ENCODE results near the gene DDIT3.

The DDIT3 gene

GRCh38 chr12:57479376-57480115 is 40.8 kb downstream of the DDIT3 start, which contains the start of gene ARHGAP9:
Gene ARHGAP9 (minus strand): TSS chr12:57479866. CDS start chr12:57479406, 460 bp downstream.
- Mint-ChIP-seq H3K9me3 (no peaks in the 10 kb centered on the region), H3K27ac (peak within 1 kb of the TSS; percentile 99), H3K27me3 (no peaks in the 10 kb centered on the region), H3K4me1 (ENCODE audit: low read depth) (peaks cover 67% of the 10 kb centered on the region), H3K36me3 (ENCODE audit: low read depth) (peaks cover 50% of the 10 kb centered on the region), H3K4me3 (peak within 1 kb of the TSS; percentile 91)
- DNase-seq, result peak; percentile 68

- peak overlapping the region; percentile 99 for H3K27ac Mint-ChIP-seq
- H3K27me3 Mint-ChIP-seq, result no peaks in the 10 kb centered on the region
- no peaks in the 10 kb centered on the region for H3K9me3 Mint-ChIP-seq
- no peak for DNase-seq
- peaks cover 56% of the 10 kb centered on the region for H3K36me3 Mint-ChIP-seq (ENCODE audit: low read depth)
- peak overlapping the region; percentile 91 for H3K4me3 Mint-ChIP-seq
- peaks cover 73% of the 10 kb centered on the region for H3K4me1 Mint-ChIP-seq (ENCODE audit: low read depth)
Measured at GRCh38 chr12:57479043-57479375, 41.3 kb downstream of the DDIT3 start.

- DNase-seq, result peak; percentile 72
- Mint-ChIP-seq H3K4me1 (ENCODE audit: low read depth) (peaks cover 74% of the 10 kb centered on the region), H3K4me3 (peak overlapping the region; percentile 91), H3K27me3 (no peaks in the 10 kb centered on the region), H3K9me3 (no peaks in the 10 kb centered on the region), H3K36me3 (ENCODE audit: low read depth) (peaks cover 63% of the 10 kb centered on the region), H3K27ac (peak overlapping the region; percentile 99)
Measured at GRCh38 chr12:57477710-57478681, 42.3 kb downstream of the DDIT3 start.

- peak overlapping the region; percentile 99 for H3K27ac Mint-ChIP-seq
- H3K4me3 Mint-ChIP-seq, result peak overlapping the region; percentile 91
- peak; percentile 56 for DNase-seq
- H3K9me3 Mint-ChIP-seq, result no peaks in the 10 kb centered on the region
- H3K27me3 Mint-ChIP-seq, result no peaks in the 10 kb centered on the region
- peaks cover 80% of the 10 kb centered on the region for H3K4me1 Mint-ChIP-seq (ENCODE audit: low read depth)
- peaks cover 71% of the 10 kb centered on the region for H3K36me3 Mint-ChIP-seq (ENCODE audit: low read depth)
Measured at GRCh38 chr12:57476993-57477709, 43.2 kb downstream of the DDIT3 start.

GRCh38 chr12:57476162-57476992 is 43.9 kb downstream of the DDIT3 start:
- Mint-ChIP-seq H3K36me3 (ENCODE audit: low read depth) (peaks cover 75% of the 10 kb centered on the region), H3K4me3 (peak overlapping the region; percentile 91), H3K27ac (peak overlapping the region; percentile 99), H3K4me1 (ENCODE audit: low read depth) (peaks cover 80% of the 10 kb centered on the region), H3K9me3 (no peaks in the 10 kb centered on the region), H3K27me3 (no peaks in the 10 kb centered on the region)
- DNase-seq, result peak; percentile 87

- no peaks in the 10 kb centered on the region for H3K27me3 Mint-ChIP-seq
Measured at GRCh38 chr12:57475271-57476161, 44.8 kb downstream of the DDIT3 start.

GRCh38 chr12:57474862-57475261 is 45.5 kb downstream of the DDIT3 start:
- H3K36me3 Mint-ChIP-seq (ENCODE audit: low read depth), result peaks cover 81% of the 10 kb centered on the region
- H3K4me1 Mint-ChIP-seq (ENCODE audit: low read depth), result peaks cover 68% of the 10 kb centered on the region
- H3K27me3 Mint-ChIP-seq, result no peaks in the 10 kb centered on the region
- H3K27ac Mint-ChIP-seq, result peak overlapping the region; percentile 27
- DNase-seq, result no peak
- H3K9me3 Mint-ChIP-seq, result no peaks in the 10 kb centered on the region
- peak overlapping the region; percentile 30 for H3K4me3 Mint-ChIP-seq

More at GRCh38 chr12:57475271-57476161, 44.8 kb downstream of the DDIT3 start:
- H3K36me3 Mint-ChIP-seq (ENCODE audit: low read depth), result peaks cover 81% of the 10 kb centered on the region
- H3K4me1 Mint-ChIP-seq (ENCODE audit: low read depth), result peaks cover 74% of the 10 kb centered on the region
- no peaks in the 10 kb centered on the region for H3K9me3 Mint-ChIP-seq
- no peak for DNase-seq
- H3K4me3 Mint-ChIP-seq, result peak overlapping the region; percentile 91
- H3K27ac Mint-ChIP-seq, result peak overlapping the region; percentile 99

GRCh38 chr12:57474430-57474829 is 45.9 kb downstream of the DDIT3 start:
- Mint-ChIP-seq H3K9me3 (no peaks in the 10 kb centered on the region), H3K27ac (peak overlapping the region; percentile 27), H3K4me3 (peak overlapping the region; percentile 30), H3K27me3 (no peaks in the 10 kb centered on the region), H3K4me1 (ENCODE audit: low read depth) (peaks cover 63% of the 10 kb centered on the region), H3K36me3 (ENCODE audit: low read depth) (peaks cover 81% of the 10 kb centered on the region)
- no peak for DNase-seq

GRCh38 chr12:57473886-57474285 is 46.4 kb downstream of the DDIT3 start:
- Mint-ChIP-seq H3K27ac (peak overlapping the region; percentile 27), H3K27me3 (no peaks in the 10 kb centered on the region), H3K4me3 (peak overlapping the region; percentile 30), H3K4me1 (ENCODE audit: low read depth) (peaks cover 58% of the 10 kb centered on the region), H3K9me3 (no peaks in the 10 kb centered on the region), H3K36me3 (ENCODE audit: low read depth) (peaks cover 87% of the 10 kb centered on the region)
- no peak for DNase-seq

GRCh38 chr12:57473392-57473791 is 46.9 kb downstream of the DDIT3 start:
- Mint-ChIP-seq H3K36me3 (ENCODE audit: low read depth) (peaks cover 86% of the 10 kb centered on the region), H3K9me3 (no peaks in the 10 kb centered on the region), H3K4me1 (ENCODE audit: low read depth) (peaks cover 53% of the 10 kb centered on the region), H3K27ac (no peak overlapping the region), H3K27me3 (no peaks in the 10 kb centered on the region), H3K4me3 (no peak overlapping the region)
- no peak for DNase-seq

GRCh38 chr12:57472391-57472790 is 47.9 kb downstream of the DDIT3 start:
- Mint-ChIP-seq H3K27me3 (no peaks in the 10 kb centered on the region), H3K9me3 (no peaks in the 10 kb centered on the region), H3K36me3 (ENCODE audit: low read depth) (peaks cover 87% of the 10 kb centered on the region), H3K4me1 (ENCODE audit: low read depth) (peaks cover 45% of the 10 kb centered on the region), H3K4me3 (no peak overlapping the region), H3K27ac (peak overlapping the region; percentile 72)
- DNase-seq, result no peak

- DNase-seq, result no peak
- H3K27me3 Mint-ChIP-seq, result no peaks in the 10 kb centered on the region
- H3K4me3 Mint-ChIP-seq, result no peak overlapping the region
- peak overlapping the region; percentile 72 for H3K27ac Mint-ChIP-seq
- H3K4me1 Mint-ChIP-seq (ENCODE audit: low read depth), result peaks cover 43% of the 10 kb centered on the region
- no peaks in the 10 kb centered on the region for H3K9me3 Mint-ChIP-seq
- H3K36me3 Mint-ChIP-seq (ENCODE audit: low read depth), result peaks cover 85% of the 10 kb centered on the region
Measured at GRCh38 chr12:57471661-57472060, 48.7 kb downstream of the DDIT3 start.

Measured in activated T-cell treated with anti-CD3 and anti-CD28 coated beads, Interleukin-2, amount 50 U/mL, for 24 hours (primary cell).